Femur (tissue), 1 donor: ENCODE data around the gene XPC.

Source experiments
- DNase-seq: peaks from one replicate; pipeline ENCODE4 v3.0.0-alpha.2; 2017

Gene XPC

DNA sequence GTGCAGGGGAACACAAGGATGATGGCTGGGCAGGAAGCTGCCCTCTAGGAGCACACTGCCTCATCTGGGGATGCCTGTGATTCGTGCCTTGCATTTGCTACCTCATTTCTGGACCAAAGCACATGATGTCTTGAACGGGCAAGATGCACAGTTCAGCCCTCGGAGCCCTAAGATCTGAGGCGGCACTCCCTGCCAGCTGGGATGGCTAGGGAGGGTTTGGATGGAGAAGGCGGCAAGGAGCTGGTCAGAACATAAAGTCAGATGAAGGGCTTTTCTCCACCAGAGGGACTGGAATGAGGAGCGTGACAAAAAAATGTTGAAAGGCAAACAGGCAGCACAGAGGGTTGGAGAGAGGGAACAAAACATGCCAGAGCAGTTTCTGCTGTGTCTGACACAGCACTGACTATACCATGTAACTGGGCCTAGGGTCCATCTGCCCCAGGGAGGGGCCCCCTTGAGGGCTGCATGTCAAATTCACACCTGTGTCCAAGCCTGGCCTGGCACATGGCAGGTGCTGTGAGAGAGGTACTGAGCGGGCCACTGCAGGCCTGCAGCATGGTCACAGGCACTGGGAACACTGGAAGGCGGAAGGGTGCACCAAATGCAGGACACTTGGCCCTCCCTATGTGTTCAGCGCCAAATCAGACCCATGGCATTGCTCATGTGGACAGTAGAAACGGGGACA is 31.9 kb downstream of the XPC start:
- DNase-seq: peak; percentile 18

DNA sequence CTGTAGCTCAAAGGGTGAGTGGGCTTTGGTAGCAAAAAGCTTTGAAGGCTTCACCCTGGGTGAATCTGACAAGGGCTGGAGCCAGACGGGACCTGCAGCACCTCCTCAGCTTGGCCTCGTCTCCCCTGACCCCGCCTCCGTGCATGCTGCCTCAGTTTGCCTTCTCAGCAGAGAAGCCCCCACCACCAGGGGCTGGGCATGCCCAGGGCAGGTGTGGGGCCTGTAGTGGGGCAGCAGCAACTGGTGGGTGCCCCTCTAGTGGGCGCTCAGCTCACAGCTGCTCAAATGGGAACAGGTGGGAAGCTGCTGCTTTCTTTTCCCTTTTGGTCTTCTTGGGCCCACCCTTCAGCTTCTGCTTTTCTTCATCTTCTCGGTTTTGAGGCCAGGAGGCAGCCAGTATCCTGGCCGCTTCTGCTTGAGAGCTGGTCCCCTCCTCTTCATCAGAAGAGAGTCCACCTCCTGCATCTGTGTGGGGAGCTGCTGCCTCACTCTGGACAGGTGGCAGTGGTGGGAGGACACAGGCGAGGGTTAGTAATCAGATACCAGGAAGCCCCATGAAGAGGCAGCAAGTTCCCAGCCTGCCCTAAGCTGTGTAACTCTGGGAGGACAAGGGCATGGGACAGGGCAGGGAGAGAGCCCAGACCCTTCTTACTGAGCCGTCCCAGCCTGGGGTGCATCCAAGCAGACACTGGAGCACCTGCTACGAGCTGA is 32.6 kb downstream of the XPC start:
- peak; percentile 23 for DNase-seq

DNA sequence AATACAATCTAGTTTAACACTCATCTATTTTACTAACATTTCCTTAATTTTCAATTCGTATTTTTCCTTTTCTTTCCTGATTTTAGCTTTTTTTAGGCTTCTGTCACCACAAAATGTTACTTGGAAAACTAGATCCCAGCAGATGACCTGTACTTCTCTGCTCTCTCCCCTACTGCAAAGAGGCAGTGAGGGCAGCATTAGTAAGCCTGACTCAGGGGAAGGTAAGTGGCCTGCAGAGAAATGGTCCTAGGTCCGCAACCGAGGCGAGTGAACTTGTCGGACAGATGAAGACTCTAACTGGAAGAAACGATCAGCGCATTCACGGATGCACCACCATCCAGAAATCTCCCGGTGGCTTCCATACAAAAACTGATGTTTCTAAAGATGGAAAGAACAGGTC is 33.2 kb downstream of the XPC start:
- peak; percentile 21 for DNase-seq

DNA sequence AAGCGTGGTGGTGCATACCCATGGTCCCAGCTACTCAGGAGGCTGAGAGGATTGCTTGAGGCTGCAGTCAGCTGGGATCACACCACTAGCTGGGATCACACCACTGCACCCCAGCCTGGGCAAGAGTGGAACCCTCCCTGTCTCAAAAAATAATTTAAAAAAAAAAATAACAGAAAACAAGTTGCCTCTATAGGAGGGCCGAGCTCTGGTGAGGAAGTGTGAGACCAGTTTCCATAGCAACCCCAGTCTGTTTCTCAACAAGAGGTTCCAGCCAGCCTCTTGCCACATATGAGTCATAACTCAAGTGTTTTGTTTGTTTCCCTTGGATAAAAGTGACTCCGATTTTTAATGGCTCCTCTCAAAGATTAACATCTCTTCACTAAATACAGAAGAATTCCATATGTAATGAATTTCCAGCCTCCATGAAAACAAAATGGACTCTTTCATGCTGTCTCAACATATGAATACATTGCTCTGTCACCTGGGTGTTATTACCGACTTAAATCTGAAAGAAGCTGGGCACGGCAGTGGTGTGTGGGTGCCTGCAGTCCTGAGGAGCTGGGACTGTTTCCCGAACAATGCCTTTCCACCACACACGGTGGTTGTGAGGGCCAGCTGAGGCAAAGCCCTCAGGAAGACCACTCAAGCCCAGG is 33.9 kb downstream of the XPC start:
- DNase-seq: peak; percentile 89

DNA sequence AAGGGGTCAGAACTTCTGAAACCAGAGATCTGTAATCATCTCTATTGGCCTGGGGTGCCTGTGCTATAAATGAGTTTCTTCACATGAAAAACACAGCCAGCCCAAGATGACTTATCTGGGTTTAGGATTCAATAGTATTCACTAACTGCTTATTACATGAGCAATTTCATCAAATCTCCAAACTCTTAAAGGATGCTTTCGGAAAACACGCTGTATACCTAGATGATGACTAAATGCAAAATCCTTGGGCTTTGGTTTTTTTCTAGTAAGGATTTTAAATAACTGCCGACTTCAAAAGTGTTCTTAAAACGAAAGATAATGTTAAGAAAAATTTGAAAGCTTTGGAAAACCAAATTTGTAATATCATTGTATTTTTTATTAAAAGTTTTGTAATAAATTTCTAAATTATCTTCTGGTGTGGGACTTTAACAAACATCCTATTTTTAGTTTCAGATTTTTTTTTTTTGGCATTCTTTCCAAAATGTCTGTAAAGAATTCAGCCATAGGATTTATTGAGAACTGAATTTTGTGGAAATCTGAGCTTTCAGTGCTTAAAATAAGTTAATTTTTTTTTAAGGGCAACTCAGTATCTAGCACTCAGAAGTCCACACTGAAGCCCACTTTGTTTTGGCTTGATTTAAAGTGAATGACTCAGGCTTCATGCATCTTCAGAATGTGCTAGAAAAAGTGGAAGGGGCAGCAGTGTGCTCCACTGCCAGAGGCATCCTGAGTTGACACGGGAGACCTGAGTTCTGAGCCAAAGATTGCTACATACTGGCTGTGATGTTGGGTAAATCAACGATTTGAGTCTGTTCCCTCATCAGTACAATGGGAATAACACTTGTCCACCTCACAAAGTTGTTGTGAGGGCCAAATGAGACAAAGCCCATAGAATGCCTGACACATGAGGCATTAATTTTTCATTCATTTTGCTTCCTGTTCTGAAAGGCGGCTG is 34.9 kb downstream of the XPC start:
- DNase-seq: peak; percentile 59

DNA sequence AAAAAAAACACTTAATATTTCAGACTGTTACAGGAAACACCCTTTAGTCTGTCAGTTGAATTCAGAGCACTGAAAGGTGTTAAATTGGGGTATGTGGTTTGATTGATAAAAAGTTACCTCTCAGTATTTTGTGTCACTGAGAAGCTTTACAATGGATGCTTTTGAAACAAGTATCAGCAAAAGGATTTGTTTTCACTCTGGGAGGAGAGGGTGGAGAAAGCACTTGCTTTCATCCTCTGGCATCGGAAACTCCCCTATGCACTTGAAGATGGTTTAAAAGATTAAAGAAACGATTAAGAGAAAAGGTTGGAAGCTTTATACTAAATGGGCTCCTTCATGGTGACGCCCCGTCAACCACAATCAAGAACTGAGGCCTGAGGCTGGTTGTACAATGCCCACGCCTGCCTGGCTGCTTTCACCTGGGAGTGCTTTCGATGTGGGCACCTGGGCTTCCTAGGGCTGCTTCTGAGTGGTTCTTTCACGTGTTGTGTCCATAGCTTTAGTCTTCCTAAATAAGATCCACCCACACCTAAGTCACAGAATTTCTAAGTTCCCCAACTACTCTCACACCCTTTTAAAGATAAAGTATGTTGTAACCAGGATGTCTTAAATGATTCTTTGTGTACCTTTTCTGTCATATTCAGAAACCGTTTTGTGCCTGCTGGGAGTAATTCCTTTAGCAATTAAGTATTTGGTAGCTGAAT is 35.7 kb downstream of the XPC start:
- DNase-seq: no peak

DNA sequence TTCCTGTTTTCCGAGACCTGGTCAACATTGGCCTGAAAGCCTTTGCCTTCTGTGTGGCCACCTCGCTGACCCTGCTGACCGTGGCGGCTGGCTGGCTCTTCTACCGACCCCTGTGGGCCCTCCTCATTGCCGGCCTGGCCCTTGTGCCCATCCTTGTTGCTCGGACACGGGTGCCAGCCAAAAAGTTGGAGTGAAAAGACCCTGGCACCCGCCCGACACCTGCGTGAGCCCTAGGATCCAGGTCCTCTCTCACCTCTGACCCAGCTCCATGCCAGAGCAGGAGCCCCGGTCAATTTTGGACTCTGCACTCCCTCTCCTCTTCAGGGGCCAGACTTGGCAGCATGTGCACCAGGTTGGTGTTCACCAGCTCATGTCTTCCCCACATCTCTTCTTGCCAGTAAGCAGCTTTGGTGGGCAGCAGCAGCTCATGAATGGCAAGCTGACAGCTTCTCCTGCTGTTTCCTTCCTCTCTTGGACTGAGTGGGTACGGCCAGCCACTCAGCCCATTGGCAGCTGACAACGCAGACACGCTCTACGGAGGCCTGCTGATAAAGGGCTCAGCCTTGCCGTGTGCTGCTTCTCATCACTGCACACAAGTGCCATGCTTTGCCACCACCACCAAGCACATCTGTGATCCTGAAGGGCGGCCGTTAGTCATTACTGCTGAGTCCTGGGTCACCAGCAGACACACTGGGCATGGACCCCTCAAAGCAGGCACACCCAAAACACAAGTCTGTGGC is 36.6 kb downstream of the XPC start:
- DNase-seq: no peak

DNA sequence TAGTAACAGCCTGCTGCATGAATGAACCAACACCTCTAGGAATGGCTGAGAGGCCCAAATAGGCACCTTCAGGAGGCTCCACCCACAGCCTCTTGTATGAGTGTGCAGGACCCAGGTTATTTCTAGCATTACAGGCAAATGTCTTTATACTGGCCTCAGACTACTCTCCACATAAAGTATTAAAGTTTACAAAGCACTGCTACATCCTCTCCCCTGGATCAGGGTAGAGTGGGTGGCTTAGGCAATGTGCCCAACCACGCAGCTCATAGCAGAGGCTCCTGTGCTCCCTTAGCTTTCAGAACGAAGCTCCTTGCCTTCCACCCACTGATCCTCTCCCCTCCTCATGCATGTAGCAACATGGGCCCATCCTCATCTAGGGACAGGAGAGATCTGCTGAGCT is 37.3 kb downstream of the XPC start:
- DNase-seq: no peak

DNA sequence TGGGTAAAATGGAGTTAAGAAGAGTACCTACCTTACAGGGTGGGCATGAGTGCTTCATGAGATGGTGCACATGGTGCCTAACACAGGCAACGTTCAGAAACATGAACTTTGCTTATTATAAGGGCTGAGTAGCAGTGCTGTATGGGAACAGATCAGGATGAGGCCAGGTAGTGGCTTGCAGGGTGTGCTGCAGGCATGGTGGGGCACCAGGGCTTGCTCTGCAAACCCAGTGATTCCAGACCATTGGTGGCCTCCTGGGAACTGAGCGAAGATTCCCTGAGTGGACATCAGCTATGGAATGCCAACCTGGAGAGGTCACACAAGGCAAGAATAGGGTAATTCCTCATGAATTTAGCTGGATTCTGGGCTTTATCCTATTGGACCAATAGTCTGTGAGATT is 37.7 kb downstream of the XPC start:
- no peak for DNase-seq

DNA sequence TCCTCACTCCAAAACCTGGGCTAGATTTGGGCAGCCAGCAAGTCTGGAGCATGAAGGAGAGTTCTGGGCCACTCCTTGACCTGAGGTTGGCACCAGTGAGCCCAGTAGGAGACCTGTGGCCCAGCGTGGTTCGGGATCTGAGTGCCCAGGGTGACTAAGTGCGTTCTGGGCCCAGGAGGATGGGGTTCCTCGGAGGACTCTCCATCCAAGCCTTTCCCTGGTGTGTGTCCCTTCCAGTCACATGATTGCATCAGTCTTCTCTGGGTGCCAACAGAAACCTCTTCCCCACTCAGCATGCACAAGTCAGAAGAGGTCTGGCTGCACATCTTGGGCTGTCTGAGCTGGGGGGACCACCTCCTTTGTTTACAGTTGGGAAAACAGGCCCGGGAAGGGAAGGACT is 38.6 kb downstream of the XPC start:
- DNase-seq: no peak

DNA sequence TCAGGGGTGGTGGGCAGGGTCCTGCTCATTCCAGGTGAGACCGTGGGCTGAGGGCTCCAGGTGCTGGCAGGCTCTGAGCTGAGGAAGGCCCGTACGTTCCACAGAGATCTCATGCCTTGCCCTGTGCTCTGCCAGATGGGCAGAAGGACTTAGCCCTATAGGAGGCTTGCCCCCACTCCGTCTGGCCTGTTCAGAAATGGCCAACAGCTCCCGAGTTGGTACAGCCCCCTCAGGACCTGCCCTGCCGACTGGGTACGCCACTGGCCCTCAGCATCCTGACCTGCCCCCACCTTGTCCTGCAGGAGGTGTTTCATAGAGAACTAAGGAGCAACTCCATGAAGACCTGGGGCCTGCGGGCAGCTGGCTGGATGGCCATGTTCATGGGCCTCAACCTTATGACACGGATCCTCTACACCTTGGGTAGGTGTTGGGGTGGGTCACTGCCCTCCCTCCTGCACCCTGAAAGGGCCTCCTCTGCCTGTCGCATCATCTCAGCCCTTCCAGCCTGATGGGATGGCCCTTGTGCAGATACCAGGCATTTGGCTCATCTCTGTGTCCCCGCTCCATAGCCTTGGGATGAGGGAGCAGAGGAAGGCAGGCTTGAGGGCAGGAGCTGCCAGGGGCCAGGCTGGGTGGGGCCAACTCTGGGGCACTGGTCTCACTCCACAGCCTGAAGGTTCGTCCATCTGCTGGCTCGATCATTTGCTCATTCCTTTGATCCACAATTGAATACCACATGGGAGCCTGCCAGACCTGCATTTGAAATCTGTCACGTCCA is 39.3 kb downstream of the XPC start:
- DNase-seq: no peak

DNA sequence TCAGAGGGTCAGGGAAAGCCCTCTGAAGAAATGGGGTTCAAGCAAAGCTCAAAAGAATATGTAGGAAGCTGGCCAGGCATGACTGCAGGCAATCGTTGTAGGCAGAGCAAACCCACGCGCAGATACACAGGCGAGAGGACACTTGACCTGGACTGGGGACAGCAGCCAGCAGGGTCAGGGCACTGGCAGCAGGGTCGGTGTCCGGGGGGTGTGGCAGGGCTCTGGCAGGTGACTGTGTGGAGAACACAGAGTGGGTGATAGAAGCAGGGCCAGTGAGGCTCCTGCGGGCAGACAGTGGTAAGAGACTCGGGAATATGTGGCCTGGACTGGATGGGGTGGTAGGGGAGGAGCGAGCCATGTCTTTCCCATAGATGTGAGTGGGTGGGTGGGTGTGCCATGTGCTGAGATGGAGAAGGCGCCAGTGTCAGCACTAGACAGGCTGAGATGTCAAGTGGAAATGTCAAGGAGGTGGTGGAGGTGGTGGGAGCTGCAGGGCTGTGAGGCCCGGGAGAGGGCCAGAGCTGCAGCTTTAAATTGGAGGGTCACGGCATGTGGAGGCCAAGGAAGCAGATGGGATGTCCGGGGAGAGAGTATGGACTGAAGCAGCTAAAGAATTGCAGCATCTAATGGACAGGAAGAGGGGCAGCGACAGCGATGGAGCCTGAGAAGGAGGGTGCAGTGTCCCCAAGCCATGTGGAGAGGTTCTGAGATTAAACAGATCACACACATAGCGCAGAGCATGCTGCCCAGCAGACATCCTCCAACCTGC is 40.1 kb downstream of the XPC start:
- no peak for DNase-seq

DNA sequence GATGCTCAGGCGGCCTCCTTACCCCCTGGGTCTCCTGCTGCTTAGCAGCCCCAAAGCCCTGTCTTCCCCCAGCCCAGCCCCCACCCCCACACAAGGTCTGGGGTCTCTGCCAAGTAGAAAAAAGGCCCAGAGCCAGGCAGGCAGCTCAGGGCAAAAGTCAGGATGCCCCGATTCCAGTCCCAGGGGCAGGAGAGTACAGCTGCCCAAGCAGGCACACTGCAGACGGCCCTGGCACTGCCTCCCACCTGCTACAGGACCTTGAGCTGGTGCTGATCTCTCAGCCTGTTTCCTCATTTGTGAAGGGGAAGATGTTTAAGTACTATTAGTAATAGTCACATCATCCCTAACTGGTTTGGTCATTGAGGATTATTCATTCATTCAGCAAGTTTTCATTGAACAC is 41.0 kb downstream of the XPC start:
- DNase-seq: no peak

DNA sequence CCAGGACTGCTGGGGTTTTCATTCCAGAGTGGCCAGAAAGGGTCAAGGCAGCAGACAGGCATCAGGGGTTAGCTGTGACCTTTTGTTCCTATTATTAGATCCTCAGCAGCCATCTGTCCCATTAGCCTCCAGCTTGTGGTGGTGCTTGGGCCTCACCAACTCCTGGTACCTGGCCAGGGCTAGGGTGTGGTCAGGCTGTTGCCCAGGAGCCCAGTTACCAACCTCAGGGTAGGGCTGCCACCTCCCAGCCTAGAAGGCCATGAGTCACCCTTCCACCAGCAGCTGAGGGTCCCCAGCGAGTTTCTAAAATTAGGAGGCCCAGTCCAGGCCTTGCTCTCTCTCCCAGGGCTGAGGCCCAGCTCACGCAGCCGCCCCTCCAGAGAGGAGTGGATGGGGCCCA is 41.4 kb downstream of the XPC start:
- no peak for DNase-seq

DNA sequence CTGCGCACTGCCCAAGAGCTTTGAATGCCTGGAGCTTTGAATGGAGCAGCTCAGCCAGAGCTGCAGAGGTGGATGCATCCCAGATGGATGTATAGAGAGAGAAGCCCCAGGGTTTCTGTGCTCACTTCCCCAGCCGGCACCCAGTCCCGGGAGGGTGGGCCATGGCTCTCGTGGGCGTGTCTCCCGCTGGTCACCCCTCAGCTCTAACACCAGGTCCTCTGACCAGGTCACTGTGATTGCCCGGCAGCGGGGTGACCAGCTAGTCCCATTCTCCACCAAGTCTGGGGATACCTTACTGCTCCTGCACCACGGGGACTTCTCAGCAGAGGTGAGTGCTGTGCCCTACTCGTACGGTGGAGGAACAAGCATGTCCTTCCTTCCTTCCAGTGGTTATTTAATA is 42.8 kb downstream of the XPC start:
- no peak for DNase-seq

DNA sequence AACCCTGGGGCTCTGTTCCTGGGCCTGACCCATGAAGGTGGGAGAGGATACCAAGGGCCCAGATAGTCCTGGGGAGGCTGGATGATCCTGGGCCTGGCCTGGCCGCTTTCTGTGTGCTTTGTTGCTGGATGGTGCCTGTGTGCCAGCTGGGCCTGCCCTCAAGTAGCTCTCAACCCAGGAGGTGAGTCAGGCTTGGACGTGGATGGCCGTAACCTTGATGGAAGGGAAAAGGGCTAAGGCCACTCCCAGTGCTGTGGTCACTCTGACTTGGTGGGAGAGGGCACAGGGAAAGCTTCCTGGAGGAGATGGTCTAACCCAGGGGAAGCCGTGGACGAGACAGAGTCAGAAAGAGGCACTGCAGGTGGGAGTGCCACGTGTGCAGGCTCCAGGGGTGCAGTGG is 44.1 kb downstream of the XPC start:
- no peak for DNase-seq

DNA sequence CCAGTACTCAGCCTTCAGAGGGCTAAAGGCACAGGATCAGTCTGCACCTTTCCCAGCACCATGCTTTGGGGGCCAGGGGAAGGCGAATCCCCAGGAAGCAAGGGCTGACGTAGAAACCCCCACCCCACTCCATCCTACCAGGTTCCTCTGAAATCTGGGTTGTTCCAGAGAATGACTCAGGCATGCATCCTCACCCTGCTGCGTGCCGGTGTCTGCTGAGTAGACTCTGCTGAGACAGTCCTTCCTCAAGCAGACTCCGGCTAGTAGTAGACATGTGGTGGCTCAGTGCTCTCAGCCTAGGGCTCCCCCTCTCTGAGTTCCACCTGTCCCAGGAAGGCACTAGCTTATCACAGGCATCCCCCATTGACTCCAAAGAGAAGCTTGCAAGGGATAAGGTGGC is 44.5 kb downstream of the XPC start:
- no peak for DNase-seq

DNA sequence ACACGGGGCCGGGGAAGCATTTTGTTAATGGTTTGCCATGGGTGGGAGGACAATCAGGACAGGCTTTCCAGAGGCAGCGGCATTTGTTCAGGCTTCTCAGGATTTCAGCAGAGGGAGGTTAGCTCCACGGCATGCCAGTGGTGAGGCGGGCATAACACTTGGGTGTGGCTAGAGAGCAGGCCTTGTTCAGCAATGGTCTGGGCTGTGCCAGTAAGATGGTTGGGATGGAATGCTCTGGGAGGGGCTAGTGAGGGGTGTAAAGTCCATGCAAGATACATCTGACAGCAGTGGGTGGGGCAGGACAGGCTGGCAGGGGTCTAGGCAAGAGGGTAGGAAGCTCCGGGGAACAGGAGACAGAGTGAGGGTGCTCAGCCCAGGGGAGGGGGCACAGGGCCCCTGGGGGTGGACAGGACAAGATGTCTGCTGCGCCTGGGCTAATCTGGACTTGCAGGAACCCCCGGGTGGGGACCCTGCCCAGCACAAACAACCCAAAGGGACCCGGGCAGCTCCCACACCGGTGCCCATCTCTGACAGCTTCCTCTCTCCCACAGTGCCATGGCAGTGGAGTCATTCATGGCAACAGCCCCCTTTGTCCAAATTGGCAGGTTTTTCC is 45.1 kb downstream of the XPC start:
- no peak for DNase-seq

DNA sequence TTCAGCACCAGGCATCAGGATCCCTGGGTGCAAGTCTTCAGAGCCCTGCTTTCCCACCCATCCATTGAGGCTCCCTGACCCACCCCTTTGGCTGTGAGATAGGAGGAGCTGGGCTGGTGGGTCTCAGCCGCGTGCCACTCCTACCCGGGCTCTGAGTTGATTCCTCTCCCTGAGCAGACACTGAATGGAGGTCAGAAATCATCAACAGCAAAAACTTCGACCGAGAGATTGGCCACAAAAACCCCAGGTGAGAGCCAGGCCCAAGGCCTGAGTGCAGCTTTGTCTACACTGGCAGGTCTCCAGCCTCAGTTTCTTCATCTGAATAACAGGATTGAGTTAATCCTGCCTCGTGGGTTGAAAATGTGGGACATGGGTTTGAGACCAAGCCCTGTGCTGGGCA is 45.7 kb downstream of the XPC start:
- no peak for DNase-seq

DNA sequence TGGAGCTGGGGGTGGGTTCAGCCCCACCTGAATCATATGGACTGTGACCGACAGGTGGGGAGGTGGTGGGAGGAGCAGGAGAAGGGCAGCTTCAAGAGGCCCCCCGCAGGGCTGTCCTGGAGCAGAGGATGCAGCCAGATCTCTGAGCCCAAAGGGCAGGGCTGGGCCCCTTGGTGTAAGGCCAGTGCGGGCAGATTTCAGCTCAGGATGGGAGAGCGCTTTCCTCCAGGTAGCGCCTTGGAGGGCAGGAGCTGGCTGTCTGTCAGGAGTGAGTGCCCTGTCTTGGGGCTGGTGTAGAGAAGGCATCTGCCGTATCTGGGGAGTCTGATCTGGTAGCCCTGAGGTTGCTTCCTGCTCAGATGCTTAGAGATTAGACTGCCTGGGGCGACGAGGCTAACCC is 46.3 kb downstream of the XPC start:
- DNase-seq: no peak
